ENCODE data around the gene FOXO4.

The FOXO4 gene

GRCh38 chrX:71144651-71145050 lies 49.0 kb downstream of the FOXO4 start, which contains the start of gene NLGN3:
TSS of gene NLGN3 (plus strand) at chrX:71144841. CDS start at chrX:71147750, 2,909 bp downstream.
- no peak for DNase-seq

DNA sequence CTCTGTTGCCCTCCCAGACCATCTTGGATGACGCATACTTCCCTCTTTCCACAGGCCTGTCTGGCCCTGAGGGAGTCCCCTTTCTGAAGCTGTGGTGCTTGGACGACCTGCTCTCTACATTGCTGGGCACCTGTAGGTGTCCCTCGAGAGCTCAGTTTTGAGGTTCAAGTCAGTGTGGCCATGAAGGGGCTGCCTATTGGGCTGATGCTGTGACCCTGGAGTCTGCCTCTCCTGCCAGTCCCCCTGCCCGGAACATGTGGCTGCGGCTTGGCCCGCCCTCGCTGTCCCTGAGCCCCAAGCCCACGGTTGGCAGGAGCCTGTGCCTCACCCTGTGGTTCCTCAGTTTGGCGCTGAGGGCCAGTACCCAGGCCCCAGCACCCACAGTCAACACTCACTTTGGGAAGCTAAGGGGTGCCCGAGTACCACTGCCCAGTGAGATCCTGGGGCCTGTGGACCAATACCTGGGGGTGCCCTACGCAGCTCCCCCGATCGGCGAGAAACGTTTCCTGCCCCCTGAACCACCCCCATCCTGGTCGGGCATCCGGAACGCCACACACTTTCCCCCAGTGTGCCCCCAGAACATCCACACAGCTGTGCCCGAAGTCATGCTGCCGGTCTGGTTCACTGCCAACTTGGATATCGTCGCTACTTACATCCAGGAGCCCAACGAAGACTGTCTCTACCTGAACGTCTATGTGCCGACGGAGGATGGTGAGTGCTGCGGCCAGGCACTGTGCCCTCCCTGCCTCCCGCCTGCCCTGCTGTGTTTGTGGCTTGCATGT lies 52.0 kb downstream of the FOXO4 start:
- DNase-seq = no peak

DNA sequence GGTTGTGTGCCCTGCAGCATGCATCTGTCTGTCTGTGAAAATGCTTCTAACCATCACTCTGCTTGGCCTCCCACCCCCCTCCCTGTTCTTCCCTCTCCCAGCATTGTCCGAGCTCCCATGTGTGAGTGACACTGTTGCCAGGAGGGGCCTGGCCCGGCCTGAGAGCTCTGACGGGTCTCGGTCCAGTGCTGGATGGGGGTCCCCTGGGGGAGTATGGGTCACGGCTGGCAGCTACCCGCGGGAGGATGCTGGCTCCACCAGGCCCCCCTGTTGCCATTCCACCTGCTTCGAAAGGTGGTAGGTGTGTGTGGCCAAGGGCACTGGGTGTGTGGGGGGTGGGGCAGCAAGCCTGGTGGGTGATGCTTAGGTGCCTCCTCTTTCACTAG lies 52.6 kb downstream of the FOXO4 start:
- no peak for DNase-seq

- DNase-seq = no peak
These were observed 55.7 kb downstream of the FOXO4 start for GRCh38 chrX:71151366-71151765.

All from activated T-cell treated with anti-CD3 and anti-CD28 coated beads, Interleukin-2, amount 50 U/mL, for 1 hour (primary cell).